Inflammatory macrophage treated with lipopolysaccharide for 1 hour (primary cell): Measurements from ENCODE around the gene WDFY4.
A peak's percentile ranks its signal among the peaks of the same experiment; 100 is the strongest.

Source experiments
- DNase-seq, 2 donors: peaks; one replicate each; pipeline ENCODE4 v3.0.0-alpha.2; 2020 to 2022

WDFY4 gene

GRCh38 chr10:48722153-48723145 lies 37.8 kb downstream of the WDFY4 start:
- no peak for DNase-seq

- no peak for DNase-seq
These were observed 39.5 kb downstream of the WDFY4 start for GRCh38 chr10:48724127-48724526.

GRCh38 chr10:48725708-48726107 lies 41.0 kb downstream of the WDFY4 start:
- no peak for DNase-seq

GRCh38 chr10:48727866-48728265 lies 43.2 kb downstream of the WDFY4 start:
- DNase-seq: no peak

- no peak for DNase-seq
These were observed 44.5 kb downstream of the WDFY4 start for GRCh38 chr10:48729222-48729621.

GRCh38 chr10:48729941-48730457 lies 45.3 kb downstream of the WDFY4 start:
- no peak for DNase-seq

- no peak for DNase-seq
These were observed 46.5 kb downstream of the WDFY4 start for GRCh38 chr10:48731141-48731540.

- DNase-seq: no peak
These were observed 47.0 kb downstream of the WDFY4 start for GRCh38 chr10:48731654-48732053.

GRCh38 chr10:48733329-48733728 lies 48.7 kb downstream of the WDFY4 start:
- no peak for DNase-seq

GRCh38 chr10:48735836-48736390 lies 51.2 kb downstream of the WDFY4 start:
- DNase-seq: no peak

GRCh38 chr10:48736596-48736995 lies 51.9 kb downstream of the WDFY4 start:
- no peak for DNase-seq

GRCh38 chr10:48737886-48738285 lies 53.2 kb downstream of the WDFY4 start:
- no peak for DNase-seq

GRCh38 chr10:48739170-48739569 lies 54.5 kb downstream of the WDFY4 start:
- DNase-seq: no peak

- no peak for DNase-seq
These were observed 55.5 kb downstream of the WDFY4 start for GRCh38 chr10:48740015-48740707.

- DNase-seq: no peak
These were observed 56.3 kb downstream of the WDFY4 start for GRCh38 chr10:48740988-48741387.

- DNase-seq: peak; percentile 27 to 59
These were observed 58.5 kb downstream of the WDFY4 start for GRCh38 chr10:48742891-48743860.

GRCh38 chr10:48744587-48744986 lies 59.9 kb downstream of the WDFY4 start:
- DNase-seq: no peak

- no peak for DNase-seq
These were observed 61.1 kb downstream of the WDFY4 start for GRCh38 chr10:48745662-48746245.

GRCh38 chr10:48748573-48748972 lies 63.9 kb downstream of the WDFY4 start:
- peak; percentile 45 to 66 for DNase-seq

- DNase-seq: no peak
These were observed 64.6 kb downstream of the WDFY4 start for GRCh38 chr10:48749254-48749787.

- DNase-seq: no peak
These were observed 65.3 kb downstream of the WDFY4 start for GRCh38 chr10:48750019-48750418.
